Raji (cell line): ENCODE measurements around the gene HSF2.

ENCODE experiments used
- POLR2A ChIP-seq: IDR thresholded peaks from 2 replicates; pipeline ENCODE4 v1.6.1; 2011; ENCODE audit warnings: low read depth, low read length, control low read depth; ENCODE audit not compliant: insufficient read depth

HSF2 gene

GRCh38 chr6:122471107-122472021 lies 71.9 kb downstream of the HSF2 start, which contains the start of gene SERINC1:
Gene SERINC1 (minus strand): TSS chr6:122471807. CDS start chr6:122471737, 70 bp downstream.
- TF ChIP-seq POLR2A = peak; percentile 93

- TF ChIP-seq POLR2A = no peak
Observed at GRCh38 chr6:122472022-122472340, 72.5 kb downstream of the HSF2 start.

GRCh38 chr6:122476131-122476530 lies 76.7 kb downstream of the HSF2 start:
- TF ChIP-seq POLR2A = no peak

GRCh38 chr6:122482750-122483080 lies 83.3 kb downstream of the HSF2 start:
- no peak for TF ChIP-seq POLR2A
